ENCODE data around the gene SERPINB8. TPM values are rescaled to one million over a fixed set of nuclear protein-coding genes. Genes with fewer than 3 reads are reported as not detected.
A peak's percentile ranks its signal among the peaks of the same experiment; 100 is the strongest.
"Not testable (repeated sequence)": the region's sequence is repeated elsewhere in the genome, so short reads cannot be mapped to it uniquely, and the experiment has no call there.

The SERPINB8 gene, protein sequence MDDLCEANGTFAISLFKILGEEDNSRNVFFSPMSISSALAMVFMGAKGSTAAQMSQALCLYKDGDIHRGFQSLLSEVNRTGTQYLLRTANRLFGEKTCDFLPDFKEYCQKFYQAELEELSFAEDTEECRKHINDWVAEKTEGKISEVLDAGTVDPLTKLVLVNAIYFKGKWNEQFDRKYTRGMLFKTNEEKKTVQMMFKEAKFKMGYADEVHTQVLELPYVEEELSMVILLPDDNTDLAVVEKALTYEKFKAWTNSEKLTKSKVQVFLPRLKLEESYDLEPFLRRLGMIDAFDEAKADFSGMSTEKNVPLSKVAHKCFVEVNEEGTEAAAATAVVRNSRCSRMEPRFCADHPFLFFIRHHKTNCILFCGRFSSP
- 4.6 TPM for total RNA-seq

DNA sequence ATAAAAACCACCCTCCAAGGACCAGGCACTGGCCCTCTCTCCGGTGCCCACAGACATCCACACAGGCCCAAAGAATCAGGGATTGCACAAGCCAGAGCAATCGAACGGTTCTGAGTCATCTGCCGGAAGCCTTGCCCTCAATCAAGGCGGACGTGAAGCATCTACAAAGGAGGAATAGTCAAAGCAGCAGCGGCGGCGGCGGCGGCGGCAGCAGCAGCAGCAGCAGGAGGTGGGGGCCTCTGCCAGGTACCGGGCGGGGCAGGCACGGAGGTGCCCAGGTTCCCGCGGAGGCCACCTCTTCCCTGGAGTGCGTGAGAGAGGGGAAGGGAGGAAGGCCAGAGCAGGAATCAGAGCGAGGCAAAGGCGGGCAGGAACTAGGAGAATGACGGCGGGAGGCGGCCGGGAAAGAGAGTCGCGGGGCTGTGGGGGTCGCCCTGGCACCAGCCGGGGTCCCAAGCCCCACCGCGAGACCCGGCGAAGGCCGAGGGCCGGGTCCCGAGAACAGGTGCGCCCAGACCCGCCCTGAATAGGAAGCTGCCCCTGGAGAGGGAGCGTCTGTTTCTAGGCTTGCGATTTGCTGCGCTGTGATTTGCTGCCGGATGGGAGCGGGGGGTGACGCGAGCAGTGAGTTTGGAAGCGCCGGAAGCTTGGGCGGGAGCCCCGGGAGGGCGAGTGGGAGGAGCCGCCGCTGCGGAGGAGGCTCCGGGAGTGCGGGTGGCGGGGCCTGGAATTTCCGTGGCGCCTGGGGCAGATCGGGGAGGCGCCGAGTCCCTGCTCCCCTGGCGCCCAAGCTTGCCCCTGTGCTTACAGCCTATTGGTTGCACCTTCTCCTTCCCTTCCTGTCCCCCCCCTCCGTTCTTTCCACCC is at the start of gene SERPINB8:
Gene SERPINB8 (plus strand): TSS at position 140 of the 867 bp plus-strand sequence. CDS start 8,228 bp downstream, outside the sequence.
- DNase-seq, result peak; percentile 98

DNA sequence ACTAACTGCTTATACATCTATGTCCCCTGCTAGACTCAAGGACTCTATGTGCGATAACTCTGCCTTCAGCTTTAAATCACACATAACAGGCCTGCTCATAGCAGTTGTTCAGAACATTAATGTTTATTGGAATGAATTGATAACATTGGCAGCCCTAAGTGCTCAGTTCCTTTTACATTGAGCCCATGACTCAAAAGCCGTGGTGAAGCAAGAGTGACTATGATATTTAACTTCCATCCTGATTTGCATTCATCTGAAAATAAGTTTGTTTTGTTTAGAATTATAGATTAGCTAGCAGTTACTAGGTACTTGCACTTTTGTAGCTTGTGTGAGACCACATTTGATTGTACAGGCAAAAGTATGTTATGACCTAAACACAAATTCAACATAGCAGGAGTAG is 47.8 kb upstream of the SERPINB8 start:
- no peak for DNase-seq

DNA sequence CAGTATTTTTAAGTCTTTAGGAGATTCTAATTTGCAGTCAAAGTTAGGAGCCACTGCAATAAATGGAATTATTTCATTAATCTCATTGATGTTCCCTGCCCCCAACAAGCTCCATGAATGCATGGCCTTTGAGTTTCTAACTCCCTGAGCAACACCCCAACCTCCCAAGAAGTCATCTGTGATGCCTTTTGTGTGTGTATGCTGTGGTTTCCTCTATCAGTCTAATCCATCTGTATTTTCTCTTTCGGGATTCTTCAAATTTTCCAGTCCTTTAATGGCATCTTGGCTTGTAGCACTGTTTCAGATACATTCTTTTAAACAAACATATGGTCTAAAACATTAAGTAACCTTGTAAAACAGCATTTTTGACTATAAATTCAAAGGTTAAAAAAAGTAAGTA is 45.3 kb upstream of the SERPINB8 start:
- no peak for DNase-seq

DNA sequence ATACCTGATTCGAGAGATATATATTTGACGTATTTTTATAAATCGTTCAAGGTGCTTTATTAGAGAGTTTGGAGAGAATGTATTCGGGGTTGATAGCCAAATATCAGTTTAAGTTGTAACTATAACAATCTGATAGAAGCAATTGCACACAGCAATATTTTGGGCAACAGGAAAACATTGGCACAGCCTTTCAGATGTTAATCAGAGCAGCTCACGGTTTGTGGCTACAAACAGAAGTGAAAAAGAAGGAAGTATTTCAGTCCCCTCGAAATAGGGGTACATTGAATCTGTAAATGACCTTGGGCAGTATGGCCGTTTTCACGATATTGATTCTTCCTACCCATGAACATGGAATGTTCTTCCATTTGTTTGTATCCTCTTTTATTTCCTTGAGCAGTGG is 41.5 kb upstream of the SERPINB8 start:
- no peak for DNase-seq

DNA sequence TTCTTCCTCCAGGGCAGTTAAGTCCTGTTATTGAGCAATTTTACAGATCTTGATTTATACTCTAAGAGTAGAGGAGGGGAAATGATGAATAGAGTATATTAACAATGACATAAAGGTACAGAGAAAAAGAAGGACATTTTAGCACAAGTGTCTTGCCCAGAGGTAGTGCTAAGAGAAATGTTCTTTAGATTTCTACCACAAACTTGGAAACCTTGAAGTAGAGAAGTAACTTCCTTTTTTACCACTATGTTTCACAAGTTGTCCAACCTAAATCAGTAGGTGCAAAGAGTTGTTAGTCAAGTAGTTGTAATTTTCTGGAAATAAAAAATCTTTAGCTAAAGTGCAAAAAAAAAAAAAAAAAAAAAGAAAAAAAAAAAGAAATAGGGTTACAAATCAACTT is 40.5 kb upstream of the SERPINB8 start:
- DNase-seq, result not testable (repeated sequence)

DNA sequence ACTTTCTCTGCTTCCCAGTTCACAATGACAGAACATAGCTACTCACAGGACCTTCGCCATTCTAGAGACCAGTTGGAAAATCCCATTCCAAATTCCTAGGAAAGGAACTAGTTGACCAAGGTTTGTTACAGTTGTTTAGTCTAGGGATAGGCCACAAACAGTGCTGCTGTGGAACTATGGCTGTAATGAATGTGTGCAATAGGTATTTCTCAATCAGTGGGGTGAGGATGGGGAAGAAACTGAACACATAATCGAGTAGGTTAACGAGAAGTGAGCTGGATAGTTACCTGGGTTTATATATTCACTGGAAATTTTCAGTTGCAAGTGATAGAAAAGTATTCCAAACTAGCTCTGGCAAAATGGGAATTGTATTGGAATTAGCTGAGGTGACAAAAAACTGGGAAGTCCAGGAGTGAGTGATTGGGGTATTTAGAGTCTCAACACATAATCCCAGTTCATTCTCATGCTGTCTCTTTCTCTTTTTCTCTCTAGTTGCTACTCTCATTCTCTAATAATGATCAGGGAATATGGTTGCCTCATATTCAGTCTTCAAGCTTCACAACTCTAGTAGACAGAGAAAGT is 39.0 kb upstream of the SERPINB8 start:
- no peak for DNase-seq

DNA sequence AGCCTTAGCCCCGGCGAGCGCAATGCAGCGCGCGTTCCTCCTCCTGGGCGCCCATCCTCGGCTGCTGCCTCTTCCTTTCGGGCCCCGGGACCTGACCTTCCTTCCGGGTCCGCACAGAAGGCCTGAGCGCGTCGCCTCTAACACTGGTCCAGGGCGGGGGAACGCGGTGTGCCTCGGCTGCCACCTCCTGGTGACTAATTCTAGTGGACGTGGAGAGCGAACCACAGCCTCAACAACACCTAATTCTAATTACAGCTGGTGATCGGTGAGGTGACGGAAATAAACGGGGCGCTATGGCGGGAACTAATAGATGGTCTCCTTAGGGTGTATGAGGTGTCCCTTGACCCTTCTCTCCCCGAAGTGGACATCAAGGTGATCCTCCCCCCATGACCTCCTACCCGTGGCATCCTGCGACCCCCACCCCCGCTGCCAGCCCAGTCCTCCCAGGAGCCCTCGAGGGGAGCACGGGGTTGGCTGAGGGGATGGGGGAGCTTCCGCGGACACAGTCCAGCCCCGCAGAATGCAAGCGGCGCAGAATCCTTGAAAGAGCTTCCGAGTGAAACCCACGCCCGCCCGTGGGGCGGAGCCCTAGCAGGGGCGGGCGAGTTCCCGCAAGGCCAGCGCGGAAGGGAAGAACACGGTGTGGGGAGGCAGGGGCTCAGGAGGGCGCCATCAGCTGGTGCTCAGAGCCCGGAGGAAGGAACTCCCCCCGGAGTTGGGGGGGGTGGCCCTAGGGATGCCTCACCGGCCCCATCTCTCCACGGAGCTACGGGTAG is 33.5 kb upstream of the SERPINB8 start:
- peak; percentile 84 for DNase-seq

DNA sequence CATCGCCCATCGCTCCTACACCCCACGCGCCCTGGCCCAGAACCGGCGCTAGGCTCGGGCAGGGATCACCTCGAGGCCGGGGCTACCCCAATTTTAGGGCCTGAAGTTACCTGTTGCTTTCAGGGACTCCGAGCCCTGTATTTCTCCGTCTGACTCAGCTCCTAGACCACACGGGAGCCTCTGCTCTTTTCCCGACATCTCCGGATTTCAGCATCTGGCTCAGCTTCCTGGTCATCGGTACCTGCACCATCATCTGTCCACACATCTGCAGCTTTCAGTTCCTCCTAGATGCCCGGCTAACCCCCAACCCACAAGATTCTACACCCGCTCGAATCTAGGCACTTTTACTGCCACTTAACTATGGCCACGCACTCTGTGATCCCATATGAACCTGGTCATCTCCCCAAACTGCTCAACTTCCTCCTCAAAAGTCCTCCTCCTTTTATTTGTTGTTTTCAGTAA is 32.9 kb upstream of the SERPINB8 start:
- peak; percentile 2 for DNase-seq

DNA sequence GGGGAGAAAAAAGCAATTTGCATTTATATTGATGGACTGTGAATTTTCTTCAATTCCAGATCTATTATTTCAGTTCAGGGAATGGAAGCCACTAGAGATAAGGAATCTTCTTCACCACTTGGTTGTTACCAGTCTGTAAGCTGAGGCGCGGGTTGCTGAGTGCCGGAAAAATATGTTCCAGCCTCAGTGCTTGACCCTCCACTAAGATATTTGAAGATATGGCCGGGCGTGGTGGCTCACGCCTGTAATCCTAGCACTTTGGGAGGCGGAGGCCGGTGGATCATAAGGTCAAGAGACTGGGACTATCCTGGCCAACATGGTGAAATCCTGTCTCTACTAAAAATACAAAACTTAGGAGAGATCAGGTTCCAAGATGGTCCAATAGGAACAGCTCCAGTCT is 29.9 kb upstream of the SERPINB8 start:
- no peak for DNase-seq

DNA sequence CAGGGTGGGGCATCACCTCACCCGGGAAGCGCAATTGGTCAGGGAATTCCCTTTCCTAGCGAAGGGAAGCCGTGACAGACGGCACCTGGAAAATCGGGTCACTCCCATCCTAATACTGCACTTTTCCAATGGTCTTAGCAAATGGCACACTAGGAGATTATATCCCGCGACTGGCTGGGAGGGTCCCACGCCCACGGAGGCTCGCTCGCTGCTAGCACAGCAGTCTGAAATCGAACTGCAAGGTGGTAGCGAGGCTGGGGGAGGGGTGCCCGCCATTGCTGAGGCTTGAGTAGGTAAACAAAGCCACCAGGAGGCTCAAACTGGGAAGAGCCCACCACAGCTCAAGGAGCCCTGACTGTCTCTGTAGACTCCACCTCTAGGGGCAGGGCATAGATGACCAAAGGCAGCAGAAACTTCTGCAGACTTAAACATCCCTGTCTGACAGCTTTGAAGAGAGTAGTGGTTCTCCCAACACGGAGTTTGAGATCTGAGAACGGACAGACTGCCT is 29.3 kb upstream of the SERPINB8 start:
- not testable (repeated sequence) for DNase-seq

DNA sequence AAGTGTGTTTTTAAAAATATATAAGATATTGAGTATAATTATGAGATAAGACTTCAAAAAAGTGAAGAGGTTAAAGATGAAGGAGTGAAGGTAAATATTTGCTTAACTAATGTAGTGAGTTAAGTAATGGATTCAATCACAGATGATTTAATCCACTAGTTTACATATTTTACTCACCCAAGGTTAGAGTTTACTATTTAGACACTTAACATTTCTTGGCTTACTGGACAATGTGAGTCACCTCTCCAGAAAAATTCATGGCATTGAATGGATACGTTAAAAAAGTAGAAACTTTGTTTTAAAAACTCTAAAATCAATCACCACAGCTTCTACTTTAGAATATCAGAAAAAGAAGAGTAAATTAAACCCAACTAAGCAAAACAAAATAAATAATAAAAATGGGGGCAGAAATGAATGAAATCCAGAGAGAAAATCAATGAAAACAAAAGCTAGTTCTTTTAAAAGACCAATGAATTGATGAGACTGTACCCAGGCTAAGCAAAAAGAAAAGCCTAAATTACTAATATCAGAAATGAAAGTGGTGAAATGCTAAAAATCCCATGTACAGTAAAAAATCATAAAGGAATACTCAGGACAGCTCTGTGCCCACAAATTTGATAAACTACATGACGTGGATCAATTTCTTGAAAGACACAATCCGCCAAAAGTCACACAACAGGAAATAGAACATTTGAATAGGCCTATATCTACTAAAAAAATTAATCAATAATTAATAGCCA is 22.7 kb upstream of the SERPINB8 start:
- no peak for DNase-seq

DNA sequence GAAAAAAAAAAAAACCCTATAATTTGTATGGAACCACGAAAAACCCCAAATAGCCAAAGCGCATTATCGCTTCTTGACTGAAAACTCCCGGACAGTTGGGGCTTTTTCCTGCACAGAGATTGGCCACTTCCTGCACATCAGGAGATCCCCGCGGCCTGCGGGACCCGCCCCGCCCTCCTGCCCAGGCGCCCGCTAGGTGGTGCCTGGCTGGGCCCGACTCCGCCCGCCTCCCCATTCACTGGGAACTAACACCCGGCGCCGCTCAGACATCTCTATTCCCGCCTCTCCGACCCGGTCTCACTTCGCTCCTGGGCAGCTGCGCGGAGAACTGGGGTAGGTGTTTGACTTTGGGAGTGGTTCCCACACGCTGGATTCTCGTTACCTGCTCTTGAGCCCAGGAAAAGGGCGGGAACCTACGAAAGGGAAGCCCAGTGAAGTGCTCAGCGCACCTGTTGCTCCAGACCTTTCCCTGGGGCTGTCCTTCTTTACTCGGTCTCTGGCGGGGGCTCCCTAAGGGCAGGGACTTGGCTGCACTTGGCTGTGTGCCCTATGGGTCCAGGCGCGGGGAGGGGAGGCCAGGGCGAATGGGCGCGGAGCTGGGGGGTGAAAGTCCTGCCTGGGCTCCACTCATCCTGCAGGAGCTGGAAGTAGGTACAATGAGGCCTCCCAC is 20.7 kb upstream of the SERPINB8 start, which contains the start of gene HMSD:
Gene HMSD (plus strand): TSS at position 234 of the 670 bp plus-strand sequence. CDS start 4,155 bp downstream, outside the sequence.
- DNase-seq, result peak; percentile 31

DNA sequence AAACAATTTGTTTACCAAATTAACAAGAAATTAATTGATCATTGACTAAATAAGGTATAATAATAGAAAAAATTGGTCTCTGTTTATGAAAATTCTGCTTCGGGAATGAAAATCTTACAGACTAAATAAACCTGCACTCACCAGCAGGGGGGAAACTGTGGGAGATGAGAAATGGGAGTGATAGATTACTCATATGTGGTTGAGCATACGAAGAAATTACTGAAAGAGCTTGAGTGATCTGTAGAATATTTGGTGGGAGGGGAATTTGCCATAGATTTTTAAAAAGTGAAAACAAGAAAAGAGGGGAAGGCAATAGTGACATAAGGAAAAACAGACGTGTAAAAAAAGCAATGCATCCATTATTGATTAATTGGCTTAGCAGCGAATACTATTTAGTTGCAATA is 18.6 kb upstream of the SERPINB8 start:
- no peak for DNase-seq

DNA sequence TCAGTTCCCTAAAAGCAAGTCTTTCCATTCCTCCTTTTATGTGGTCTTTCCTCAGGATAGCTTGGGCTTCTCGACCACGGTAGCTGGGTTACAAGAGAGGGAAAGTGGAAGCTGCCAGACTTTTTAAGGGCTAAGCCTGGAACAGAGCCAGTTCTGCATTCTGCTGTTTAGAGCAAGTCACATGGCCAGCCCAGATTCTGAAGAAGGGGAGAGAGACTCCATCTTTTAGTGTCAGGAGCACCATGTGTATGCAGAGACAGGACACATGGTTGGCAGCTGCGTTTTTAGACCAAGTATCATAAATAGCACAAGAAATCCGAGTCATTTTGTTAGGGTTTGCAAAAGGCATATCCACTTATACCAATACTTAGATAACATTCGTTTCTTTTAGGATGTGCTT is 16.1 kb upstream of the SERPINB8 start:
- DNase-seq, result peak; percentile 25

DNA sequence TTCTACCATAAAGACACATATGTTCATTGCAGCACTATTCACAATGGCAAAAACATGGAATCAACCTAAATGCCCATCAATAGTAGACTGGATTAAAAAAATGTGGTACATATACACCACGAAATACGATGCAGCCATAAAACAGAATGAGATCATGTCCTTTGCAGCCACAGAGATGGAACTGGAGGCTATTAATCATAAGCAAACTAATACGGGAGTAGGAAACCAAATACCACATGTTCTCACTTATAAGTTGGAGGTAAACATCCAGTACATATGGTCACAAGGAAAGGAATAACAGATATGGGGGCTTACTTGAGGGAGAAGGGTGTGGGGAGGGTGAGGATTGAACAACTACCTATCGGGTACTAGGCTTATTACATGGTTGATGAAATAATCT is 13.1 kb upstream of the SERPINB8 start:
- no peak for DNase-seq

DNA sequence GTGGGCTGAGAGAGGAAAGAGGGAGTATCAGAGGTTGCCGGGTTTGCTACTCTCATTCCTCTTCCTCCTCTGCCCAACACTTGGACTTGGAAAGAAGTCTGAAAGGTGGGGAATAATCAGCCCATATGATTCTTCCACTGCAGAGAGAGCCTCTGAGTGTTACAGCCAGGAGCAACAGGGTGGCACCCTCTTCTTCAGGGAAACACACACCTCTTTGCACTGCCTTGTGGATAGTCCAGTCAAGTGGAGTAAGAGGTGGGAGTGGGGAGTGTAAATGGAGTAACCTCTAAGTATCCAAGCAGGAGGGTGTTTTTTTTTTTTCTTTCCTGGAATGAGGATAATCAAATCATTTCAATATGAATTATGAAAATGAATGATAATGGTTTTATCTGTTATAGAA is 9.0 kb upstream of the SERPINB8 start:
- DNase-seq, result no peak

DNA sequence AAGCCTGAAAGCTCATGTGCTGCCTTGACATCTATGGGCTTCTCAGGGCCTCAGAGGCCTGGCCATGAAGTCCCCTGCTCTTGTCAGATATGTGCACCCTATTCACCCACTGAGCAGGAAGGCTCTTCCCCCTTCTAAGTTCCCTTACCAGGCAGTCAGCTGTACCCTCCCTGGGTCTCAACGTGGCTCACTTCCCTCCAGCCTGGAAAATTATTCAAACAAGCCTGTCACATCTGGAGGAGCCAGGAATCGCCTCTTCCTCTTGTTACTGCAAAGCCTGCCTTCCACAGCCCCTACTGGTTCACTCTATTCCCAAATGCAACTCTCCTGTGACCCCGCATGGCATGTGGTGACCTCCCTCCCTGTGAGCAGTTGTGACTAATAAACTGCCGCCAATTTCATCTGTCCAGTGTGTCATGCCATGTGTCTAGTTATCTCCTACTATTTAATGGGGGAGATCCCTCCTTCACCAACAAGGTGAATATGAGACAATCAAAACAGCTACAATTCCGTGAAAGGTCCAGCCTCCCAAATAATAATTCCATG is 8.4 kb upstream of the SERPINB8 start:
- no peak for DNase-seq

DNA sequence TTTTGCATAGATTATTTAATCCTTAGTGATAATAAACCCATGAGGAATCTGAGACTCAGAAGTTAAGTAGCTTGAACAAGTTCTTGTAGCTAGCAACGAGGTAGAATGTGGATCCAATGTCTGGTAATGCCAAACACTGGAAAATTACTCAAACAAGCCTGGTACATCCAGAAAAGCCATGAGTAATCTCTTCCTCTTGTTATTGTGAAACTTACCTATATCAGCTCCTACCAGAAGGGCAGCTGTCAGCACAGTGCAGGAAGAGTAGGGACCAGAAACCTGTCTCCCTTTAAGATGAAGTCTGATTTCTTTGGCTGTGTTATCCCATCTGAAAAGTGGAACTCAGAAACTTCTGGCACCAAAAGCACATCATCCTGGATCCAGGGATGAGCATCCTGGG is 7.7 kb upstream of the SERPINB8 start:
- DNase-seq, result no peak

DNA sequence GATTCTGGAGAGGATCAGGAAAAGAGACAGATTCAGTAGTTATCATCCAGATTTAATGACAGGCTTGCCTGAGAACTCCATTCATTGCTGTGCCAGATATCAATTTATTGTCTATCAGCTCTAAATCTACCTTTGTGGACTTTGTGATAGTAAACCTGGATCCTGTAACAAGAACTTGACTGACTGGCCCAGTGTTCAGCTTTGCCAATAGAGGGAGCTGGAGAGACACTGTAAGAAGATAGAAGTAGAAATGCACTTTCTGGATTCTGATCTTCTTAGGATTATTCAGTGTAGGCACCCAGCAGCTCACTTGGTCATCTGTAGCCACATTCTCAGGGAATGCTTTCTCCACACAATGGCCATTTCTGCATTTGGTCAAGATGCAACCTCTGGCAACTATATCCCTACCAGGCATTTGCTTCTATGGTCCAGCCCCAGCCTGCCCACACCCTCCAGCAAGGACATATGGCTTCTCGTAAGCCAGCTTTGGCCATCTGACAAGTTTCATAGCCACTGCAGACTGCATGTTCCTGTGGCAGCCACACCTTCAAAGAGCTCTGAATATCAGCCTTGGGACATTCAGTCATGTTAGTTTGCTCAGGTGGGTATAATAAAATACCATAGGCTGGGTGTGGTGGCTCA is 6.1 kb upstream of the SERPINB8 start:
- peak; percentile 61 for DNase-seq

DNA sequence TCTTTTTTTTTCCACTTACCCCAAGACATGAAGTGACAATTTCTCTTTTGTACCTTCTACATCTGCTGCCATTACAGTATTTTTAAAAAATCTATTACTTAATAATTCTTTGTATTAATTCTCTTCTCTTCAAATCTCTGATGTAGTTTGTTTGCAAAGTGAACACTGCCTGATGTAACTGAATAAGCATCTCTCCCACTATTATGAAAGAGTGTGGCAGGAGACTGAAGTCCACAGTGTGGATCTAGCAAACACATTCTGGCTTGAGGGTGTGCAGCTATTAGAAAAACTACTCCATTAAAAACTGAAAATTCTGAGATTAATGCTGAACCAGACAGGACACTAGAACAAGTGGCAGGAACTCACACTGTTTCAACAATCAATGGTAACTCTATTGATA is 5.0 kb upstream of the SERPINB8 start:
- no peak for DNase-seq

Measured in tongue (tissue), 2 donors.